Suprapubic skin (tissue), 4 donors: Measurements from ENCODE around the gene GRIK4. TPM values are rescaled to one million over a fixed set of nuclear protein-coding genes. Genes with fewer than 3 reads are reported as not detected.
"Not testable (repeated sequence)": the region's sequence is repeated elsewhere in the genome, so short reads cannot be mapped to it uniquely, and the experiment has no call there.

Source experiments
- DNase-seq, 2 donors: peaks; one replicate each; pipeline ENCODE4 v3.0.0-alpha.2; 2019; ENCODE audit warnings: low spot score in 2 of 2
- H3K27ac ChIP-seq: fragments of 200-600 bp; sonication (generic); one replicate; pipeline ENCODE4 v1.5.1; 2019
- H3K27me3 ChIP-seq: fragments of 200-600 bp; sonication (generic); one replicate; pipeline ENCODE4 v1.5.1; 2019
- H3K36me3 ChIP-seq: fragments of 200-600 bp; sonication (generic); one replicate; pipeline ENCODE4 v1.5.1; 2019
- H3K4me1 ChIP-seq: fragments of 200-600 bp; sonication (generic); one replicate; pipeline ENCODE4 v1.5.1; 2019
- H3K4me3 ChIP-seq: fragments of 200-600 bp; sonication (generic); one replicate; pipeline ENCODE4 v1.5.1; 2019; ENCODE audit warnings: mild to moderate bottlenecking
- H3K9me3 ChIP-seq: fragments of 200-600 bp; sonication (generic); one replicate; pipeline ENCODE4 v1.5.1; 2019
- CTCF ChIP-seq, 2 donors: fragments of 200-600 bp in 1 of 2; fragments of 450-650 bp in 1 of 2; sonication (generic) in 1 of 2; IDR thresholded peaks; one replicate each; pipeline ENCODE4 v1.5.1; 2016 to 2019; ENCODE audit warnings: antibody characterized with exemption in 2 of 2, mild to moderate bottlenecking in 1 of 2, moderate library complexity in 1 of 2
- EP300 ChIP-seq: sonication (generic); formaldehyde crosslinking; IDR thresholded peaks from one replicate; pipeline ENCODE4 v1.6.1; 2017; ENCODE audit warnings: antibody characterized with exemption
- POLR2A ChIP-seq, 2 donors: fragments of 450-650 bp; IDR thresholded peaks; one replicate each; pipeline ENCODE4 v1.6.1; 2017; ENCODE audit warnings: antibody characterized with exemption in 2 of 2, mild to moderate bottlenecking in 2 of 2, moderate library complexity in 2 of 2
- POLR2AphosphoS5 ChIP-seq, 3 donors: sonication (generic); formaldehyde crosslinking; IDR thresholded peaks; one replicate each; pipeline ENCODE4 v1.6.1; 2017; ENCODE audit warnings: antibody characterized with exemption in 3 of 3
- WGBS: methylation state at CpG from one replicate; pipeline ENCODE4 v1.1.5; 2018; 5-methylcytosine and 5-hydroxymethylcytosine counted together
- total RNA-seq, 4 donors: library from RNA; depleted of rRNA; stranded (reverse); fragments of >200 nt; gene quantifications; one replicate each; pipeline ENCODE4 v1.1.0, GENCODE V29; 2016

The GRIK4 gene
- total RNA-seq, 4 donors from 2014 or later: 0.24 TPM; not detected in 3

GRCh38 chr11:120579611-120580031 lies 68.1 kb downstream of the GRIK4 start:
- no peak overlapping the region for H3K27ac ChIP-seq
- TF ChIP-seq EP300: no peak
- TF ChIP-seq POLR2A (IDR thresholded peaks at IDR 0.05): no peak
- no peak for TF ChIP-seq CTCF (IDR thresholded peaks at IDR 0.05)
- TF ChIP-seq POLR2AphosphoS5 (IDR thresholded peaks at IDR 0.05): no peak
- DNase-seq: peak in 1 of 2 donors; percentile 13
- H3K36me3 ChIP-seq: no peaks in the 10 kb centered on the region
- H3K27me3 ChIP-seq: peaks cover 26% of the 10 kb centered on the region
- H3K9me3 ChIP-seq: no peaks in the 10 kb centered on the region
- H3K4me1 ChIP-seq: no peaks in the 10 kb centered on the region
- no peak overlapping the region for H3K4me3 ChIP-seq
- 41% methylated on average over 7 of the region's 7 CpGs for WGBS

GRCh38 chr11:120581313-120581712 lies 69.8 kb downstream of the GRIK4 start:
- H3K4me1 ChIP-seq: no peaks in the 10 kb centered on the region
- H3K27me3 ChIP-seq: peaks cover 22% of the 10 kb centered on the region
- no peaks in the 10 kb centered on the region for H3K36me3 ChIP-seq
- H3K27ac ChIP-seq: no peak overlapping the region
- no peak for DNase-seq
- no peak overlapping the region for H3K4me3 ChIP-seq
- no peaks in the 10 kb centered on the region for H3K9me3 ChIP-seq
- WGBS: 53% methylated on average over 4 of the region's 4 CpGs
- TF ChIP-seq POLR2A (IDR thresholded peaks at IDR 0.05) (no peak), CTCF (IDR thresholded peaks at IDR 0.05) (no peak), EP300 (no peak), POLR2AphosphoS5 (IDR thresholded peaks at IDR 0.05) (no peak)

GRCh38 chr11:120582535-120582934 lies 71.0 kb downstream of the GRIK4 start:
- H3K4me3 ChIP-seq, DNase-seq, H3K9me3 ChIP-seq, H3K36me3 ChIP-seq, H3K4me1 ChIP-seq, H3K27ac ChIP-seq: not testable (repeated sequence)
- peaks cover 19% of the 10 kb centered on the region for H3K27me3 ChIP-seq
- 99% methylated on average over 3 of the region's 3 CpGs for WGBS

- H3K4me3 ChIP-seq: no peak overlapping the region
- H3K4me1 ChIP-seq: no peaks in the 10 kb centered on the region
- H3K36me3 ChIP-seq: no peaks in the 10 kb centered on the region
- H3K27me3 ChIP-seq: peaks cover 9% of the 10 kb centered on the region
- TF ChIP-seq EP300 (no peak), POLR2A (IDR thresholded peaks at IDR 0.05) (no peak), POLR2AphosphoS5 (IDR thresholded peaks at IDR 0.05) (no peak), CTCF (IDR thresholded peaks at IDR 0.05) (no peak)
- WGBS: 66% methylated on average over 3 of the region's 3 CpGs
- DNase-seq: no peak
- H3K27ac ChIP-seq: no peak overlapping the region
- no peaks in the 10 kb centered on the region for H3K9me3 ChIP-seq
Observed at GRCh38 chr11:120586072-120586471, 74.5 kb downstream of the GRIK4 start.

GRCh38 chr11:120586728-120587127 lies 75.2 kb downstream of the GRIK4 start:
- no peaks in the 10 kb centered on the region for H3K9me3 ChIP-seq
- TF ChIP-seq CTCF (IDR thresholded peaks at IDR 0.05) (no peak), EP300 (no peak), POLR2AphosphoS5 (IDR thresholded peaks at IDR 0.05) (no peak), POLR2A (IDR thresholded peaks at IDR 0.05) (no peak)
- WGBS: 91% methylated on average over 6 of the region's 7 CpGs

GRCh38 chr11:120587299-120587698 lies 75.8 kb downstream of the GRIK4 start:
- H3K36me3 ChIP-seq: no peaks in the 10 kb centered on the region
- H3K27ac ChIP-seq: no peak overlapping the region
- peaks cover 18% of the 10 kb centered on the region for H3K27me3 ChIP-seq
- no peak overlapping the region for H3K4me3 ChIP-seq
- no peaks in the 10 kb centered on the region for H3K4me1 ChIP-seq
- no peak for TF ChIP-seq POLR2AphosphoS5 (IDR thresholded peaks at IDR 0.05)
- TF ChIP-seq POLR2A (IDR thresholded peaks at IDR 0.05): no peak
- TF ChIP-seq EP300: no peak
- TF ChIP-seq CTCF (IDR thresholded peaks at IDR 0.05): no peak
- no peaks in the 10 kb centered on the region for H3K9me3 ChIP-seq
- no peak for DNase-seq
- 80% methylated on average over 4 of the region's 4 CpGs for WGBS

More at GRCh38 chr11:120586728-120587127, 75.2 kb downstream of the GRIK4 start:
- Histone ChIP-seq H3K36me3 (no peaks in the 10 kb centered on the region), H3K27ac (no peak overlapping the region), H3K4me3 (no peak overlapping the region), H3K27me3 (peaks cover 16% of the 10 kb centered on the region), H3K4me1 (no peaks in the 10 kb centered on the region)
- no peak for DNase-seq
